H1 (cell line): ENCODE measurements around the gene TMEM181. TPM values are rescaled to one million over a fixed set of nuclear protein-coding genes. Genes with fewer than 3 reads are reported as not detected.

Experiments used
- GTF2F1 ChIP-seq: IDR thresholded peaks from 2 replicates; pipeline ENCODE4 v1.6.1; 2012; ENCODE audit warnings: low read depth, low read length, improper control_type of control experiment, borderline replicate concordance
- TBP ChIP-seq: IDR thresholded peaks from 2 replicates; pipeline ENCODE4 v1.6.1; 2011; ENCODE audit warnings: low read depth, low read length, improper control_type of control experiment
- polyA plus RNA-seq, 7 experiments: library from polyadenylated mRNA; depleted of rRNA in 3 of 7; stranded (reverse) in 5 of 7; unstranded in 2 of 7; fragments of >200 nt in 5 of 7; fragments of 200-250 nt in 2 of 7; gene quantifications; 1 replicate in 5 of 7; 2 replicates in 1 of 7; 4 replicates in 1 of 7; pipeline versions ENCODE4 v1.2.1 to v1.2.3, GENCODE V29; 2011 to 2013; ENCODE audit warnings: missing spikeins in 2 of 7, mixed read lengths in 2 of 7
- total RNA-seq: library from RNA; stranded (reverse); fragmentation: NEBNext Ultra II Directional; extraction: Animal tissue kit (Norgen Biotek cat#: 25700); gene quantifications from 2 replicates; pipeline ENCODE4 v1.2.1, GENCODE V29; 2021

The TMEM181 gene
- total and polyA plus RNA-seq, 2 of the 8 experiments (the other 6 are each of a cell fraction or from before 2014, with no cell fraction given) = 8.6 to 19.0 TPM

GRCh38 chr6:158635427-158636073 lies 75.7 kb downstream of the TMEM181 start (continued):
- TF ChIP-seq TBP = no peak
- TF ChIP-seq GTF2F1 = no peak
- TF ChIP-seq, all 59 proteins: peak for 0
